DND-41 (cell line): Measurements from ENCODE around the gene VANGL2.

ENCODE experiments used
- ATAC-seq: fragments of 200-7000 bp; cut with Tn5 transposase; 3 replicates; pipeline ENCODE4 v1.9.1; 2021; ENCODE audit warnings: low read depth; ENCODE audit not compliant: insufficient read depth
- DNase-seq: peaks from one replicate; pipeline ENCODE4 v3.0.0-alpha.2; 2020
- H2AFZ ChIP-seq: 2 replicates; pipeline ENCODE4 v1.6.0; 2012; ENCODE audit warnings: low read depth, low read length
- H3K27ac ChIP-seq: 2 replicates; pipeline ENCODE4 v1.5.1; 2012; ENCODE audit warnings: low read length, inconsistent platforms
- H3K27me3 ChIP-seq: fragments of 200-600 bp; sonication (generic); 2 replicates; pipeline ENCODE4 v1.6.0; 2012; ENCODE audit warnings: low read length, mild to moderate bottlenecking, inconsistent platforms; ENCODE audit not compliant: insufficient read depth, poor library complexity
- H3K36me3 ChIP-seq: 2 replicates; pipeline ENCODE4 v1.5.1; 2012; ENCODE audit warnings: low read length, inconsistent platforms; ENCODE audit not compliant: insufficient read depth
- H3K4me1 ChIP-seq: 2 replicates; pipeline ENCODE4 v1.5.1; 2012; ENCODE audit warnings: mild to moderate bottlenecking, low read length; ENCODE audit not compliant: insufficient read depth
- H3K4me2 ChIP-seq: 2 replicates; pipeline ENCODE4 v1.6.0; 2012; ENCODE audit warnings: mild to moderate bottlenecking, moderate library complexity, low read length, inconsistent platforms; ENCODE audit not compliant: insufficient read depth
- H3K4me3 ChIP-seq, 2 experiments: fragments of 200-600 bp in 1 of 2; shearing (Covaris generic) in 1 of 2; 2 replicates each; pipeline ENCODE4 v1.5.1; 2012 to 2016; ENCODE audit warnings: inconsistent platforms in 2 of 2, low read length in 2 of 2, mild to moderate bottlenecking in 2 of 2, low read depth in 1 of 2, moderate library complexity in 1 of 2
- H3K79me2 ChIP-seq: 2 replicates; pipeline ENCODE4 v1.6.0; 2012; ENCODE audit warnings: low read length, inconsistent platforms; ENCODE audit not compliant: insufficient read depth
- H3K9ac ChIP-seq: 2 replicates; pipeline ENCODE4 v1.6.0; 2012; ENCODE audit warnings: low read depth, mild to moderate bottlenecking, inconsistent platforms, low read length, moderate library complexity
- H3K9me3 ChIP-seq: 2 replicates; pipeline ENCODE4 v1.5.1; 2012; ENCODE audit warnings: low read length, moderate library complexity, mild to moderate bottlenecking, inconsistent platforms; ENCODE audit not compliant: insufficient read depth, severe bottlenecking
- H4K20me1 ChIP-seq: 2 replicates; pipeline ENCODE4 v1.6.0; 2012; ENCODE audit warnings: low read length; ENCODE audit not compliant: insufficient read depth
- EZH2 ChIP-seq: IDR thresholded peaks from 3 replicates; pipeline ENCODE4 v1.6.1; 2012; ENCODE audit warnings: borderline replicate concordance, low read depth, mild to moderate bottlenecking, moderate library complexity, low read length, inconsistent platforms; ENCODE audit not compliant: severe bottlenecking
- TF ChIP-seq, protein P1 (sequence below): IDR thresholded peaks from 2 replicates; pipeline ENCODE4 v1.5.1; 2012; ENCODE audit warnings: borderline replicate concordance, low read length, moderate library complexity, mild to moderate bottlenecking; ENCODE audit not compliant: poor library complexity, severe bottlenecking; ENCODE audit errors: extremely low read depth

The VANGL2 gene

GRCh38 chr1:160416369-160416768, 16.0 kb downstream of the VANGL2 start:
- Histone ChIP-seq H3K27ac (no peak overlapping the region), H3K79me2 (no peaks in the 10 kb centered on the region), H3K27me3 (no peaks in the 10 kb centered on the region), H3K9me3 (no peaks in the 10 kb centered on the region), H3K4me2 (no peak overlapping the region), H3K36me3 (peaks cover 17% of the 10 kb centered on the region), H3K4me1 (no peaks in the 10 kb centered on the region), H3K9ac (no peak overlapping the region), H2AFZ (no peak overlapping the region), H3K4me3 (no peak overlapping the region), H4K20me1 (no peaks in the 10 kb centered on the region)
- DNase-seq (no peak), ATAC-seq (peak; percentile 58; the same call in 2 of the 3 replicates)
- no peak for TF ChIP-seq EZH2
- TF ChIP-seq, protein P1, sequence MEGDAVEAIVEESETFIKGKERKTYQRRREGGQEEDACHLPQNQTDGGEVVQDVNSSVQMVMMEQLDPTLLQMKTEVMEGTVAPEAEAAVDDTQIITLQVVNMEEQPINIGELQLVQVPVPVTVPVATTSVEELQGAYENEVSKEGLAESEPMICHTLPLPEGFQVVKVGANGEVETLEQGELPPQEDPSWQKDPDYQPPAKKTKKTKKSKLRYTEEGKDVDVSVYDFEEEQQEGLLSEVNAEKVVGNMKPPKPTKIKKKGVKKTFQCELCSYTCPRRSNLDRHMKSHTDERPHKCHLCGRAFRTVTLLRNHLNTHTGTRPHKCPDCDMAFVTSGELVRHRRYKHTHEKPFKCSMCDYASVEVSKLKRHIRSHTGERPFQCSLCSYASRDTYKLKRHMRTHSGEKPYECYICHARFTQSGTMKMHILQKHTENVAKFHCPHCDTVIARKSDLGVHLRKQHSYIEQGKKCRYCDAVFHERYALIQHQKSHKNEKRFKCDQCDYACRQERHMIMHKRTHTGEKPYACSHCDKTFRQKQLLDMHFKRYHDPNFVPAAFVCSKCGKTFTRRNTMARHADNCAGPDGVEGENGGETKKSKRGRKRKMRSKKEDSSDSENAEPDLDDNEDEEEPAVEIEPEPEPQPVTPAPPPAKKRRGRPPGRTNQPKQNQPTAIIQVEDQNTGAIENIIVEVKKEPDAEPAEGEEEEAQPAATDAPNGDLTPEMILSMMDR, result peak; percentile 57

- no peaks in the 10 kb centered on the region for H3K4me1 ChIP-seq
- no peak for ATAC-seq
- H2AFZ ChIP-seq, result no peak overlapping the region
- no peaks in the 10 kb centered on the region for H4K20me1 ChIP-seq
- no peaks in the 10 kb centered on the region for H3K79me2 ChIP-seq
- no peak overlapping the region for H3K9ac ChIP-seq
- DNase-seq, result no peak
- H3K36me3 ChIP-seq, result peaks cover 17% of the 10 kb centered on the region
- H3K9me3 ChIP-seq, result no peaks in the 10 kb centered on the region
- no peak overlapping the region for H3K4me3 ChIP-seq
- H3K27me3 ChIP-seq, result no peaks in the 10 kb centered on the region
- H3K4me2 ChIP-seq, result no peak overlapping the region
- TF ChIP-seq, protein P1, result no peak
- H3K27ac ChIP-seq, result no peak overlapping the region
These were observed 18.1 kb downstream of the VANGL2 start for GRCh38 chr1:160418483-160418882.

GRCh38 chr1:160419150-160419837, 18.9 kb downstream of the VANGL2 start:
- no peaks in the 10 kb centered on the region for H3K4me1 ChIP-seq
- H3K4me2 ChIP-seq, result no peak overlapping the region
- DNase-seq, result no peak
- H3K9me3 ChIP-seq, result no peaks in the 10 kb centered on the region
- no peak overlapping the region for H3K4me3 ChIP-seq
- no peak overlapping the region for H3K27ac ChIP-seq
- no peak overlapping the region for H3K9ac ChIP-seq
- no peak for ATAC-seq
- peaks cover 24% of the 10 kb centered on the region for H3K36me3 ChIP-seq
- H3K79me2 ChIP-seq, result no peaks in the 10 kb centered on the region
- TF ChIP-seq EZH2, result no peak
- TF ChIP-seq, protein P1, result no peak
- no peaks in the 10 kb centered on the region for H3K27me3 ChIP-seq
- no peak overlapping the region for H2AFZ ChIP-seq
- H4K20me1 ChIP-seq, result no peaks in the 10 kb centered on the region

DNA sequence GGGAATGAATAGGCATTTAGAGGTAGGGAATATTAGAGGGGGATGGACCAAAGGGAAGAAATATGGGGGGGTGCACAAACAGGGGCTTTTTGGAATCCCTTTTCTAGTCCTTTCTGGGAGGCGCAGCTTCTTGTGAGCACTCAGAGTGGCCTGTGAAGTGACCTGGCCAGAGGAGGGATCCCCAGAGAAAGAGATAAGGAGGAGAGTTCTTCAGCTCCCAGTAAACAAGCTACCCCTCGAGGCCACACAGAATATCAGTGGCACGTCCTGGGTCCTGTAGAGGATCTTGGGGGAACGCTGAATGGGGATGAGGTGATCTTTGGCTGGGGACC, 19.4 kb downstream of the VANGL2 start:
- Histone ChIP-seq H3K27ac (no peak overlapping the region), H3K36me3 (peaks cover 28% of the 10 kb centered on the region), H3K27me3 (no peaks in the 10 kb centered on the region), H2AFZ (no peak overlapping the region), H3K79me2 (no peaks in the 10 kb centered on the region), H4K20me1 (no peaks in the 10 kb centered on the region), H3K4me1 (no peaks in the 10 kb centered on the region), H3K9ac (no peak overlapping the region), H3K4me3 (no peak overlapping the region), H3K9me3 (no peaks in the 10 kb centered on the region), H3K4me2 (no peak overlapping the region)
- no peak for DNase-seq
- TF ChIP-seq EZH2, result no peak
- TF ChIP-seq, protein P1, result no peak
- ATAC-seq, result no peak
